HepG2 (cell line): Measurements from ENCODE around the gene SNRPD3. TPM values are rescaled to one million over a fixed set of nuclear protein-coding genes. Genes with fewer than 3 reads are reported as not detected.

Source experiments
- AGO1 ChIP-seq: fragments of 200-400 bp; formaldehyde crosslinking; IDR thresholded peaks from 2 replicates; pipeline ENCODE4 v1.6.1; 2017; ENCODE audit warnings: mild to moderate bottlenecking, low read depth, low read length, moderate library complexity; ENCODE audit not compliant: poor library complexity, severe bottlenecking
- CBX5 ChIP-seq: sonication (generic); formaldehyde crosslinking; IDR thresholded peaks from 2 replicates; pipeline ENCODE4 v1.4.0; 2020; ENCODE audit warnings: missing genetic modification reagents, borderline replicate concordance
- CCDC6 ChIP-seq: sonication (generic); formaldehyde crosslinking; IDR thresholded peaks from 2 replicates; pipeline ENCODE4 v1.8.1; 2022; ENCODE audit warnings: mild to moderate bottlenecking, missing genetic modification reagents, moderate library complexity
- FOSL1 ChIP-seq: sonication (generic); formaldehyde crosslinking; IDR thresholded peaks from 2 replicates; pipeline ENCODE4 v1.9.0; 2021; ENCODE audit warnings: missing genetic modification reagents, borderline replicate concordance
- HDAC2 ChIP-seq: sonication (generic); formaldehyde crosslinking; IDR thresholded peaks from 2 replicates; pipeline ENCODE4 v1.4.0; 2020; ENCODE audit warnings: missing genetic modification reagents
- KLF9 ChIP-seq: IDR thresholded peaks from 2 replicates; pipeline ENCODE4 v1.6.1; 2016; ENCODE audit warnings: low read depth
- NCOR1 ChIP-seq: fragments of 200-600 bp; sonication (generic); IDR thresholded peaks from 2 replicates; pipeline ENCODE4 v1.7.0; 2017; ENCODE audit warnings: antibody characterized with exemption, low read length, borderline replicate concordance
- TCF12 ChIP-seq, 2 experiments: fragments of 450-650 bp in 1 of 2; sonication (generic) in 1 of 2; formaldehyde crosslinking in 1 of 2; IDR thresholded peaks; 2 replicates each; pipeline versions ENCODE4 v1.6.1 to v1.8.0; 2017 to 2022; ENCODE audit warnings: antibody characterized with exemption in 1 of 2, mild to moderate bottlenecking in 1 of 2, missing genetic modification reagents in 1 of 2, moderate library complexity in 1 of 2
- TOE1 ChIP-seq: sonication (generic); formaldehyde crosslinking; IDR thresholded peaks from 2 replicates; pipeline ENCODE4 v1.4.0; 2020; ENCODE audit warnings: mild to moderate bottlenecking, missing genetic modification reagents
- ZBTB20 ChIP-seq: sonication (generic); formaldehyde crosslinking; IDR thresholded peaks from 2 replicates; pipeline ENCODE4 v1.8.1; 2023; ENCODE audit warnings: missing genetic modification reagents, low read depth, mild to moderate bottlenecking, borderline replicate concordance
- ZNF143 ChIP-seq: sonication (generic); formaldehyde crosslinking; IDR thresholded peaks from 2 replicates; pipeline ENCODE4 v1.4.0; 2020; ENCODE audit warnings: missing genetic modification reagents
- polyA plus RNA-seq, 8 experiments: library from polyadenylated mRNA; depleted of rRNA in 3 of 8; stranded (reverse) in 7 of 8; unstranded in 1 of 8; fragments of >200 nt; fragmentation: Illumina TruSeq in 4 of 8; extraction: Trizol in 4 of 8; gene quantifications; 2 replicates each; pipeline versions ENCODE4 v1.2.1 to v1.2.3, GENCODE V29; 2011 to 2016; ENCODE audit warnings: low read depth in 4 of 8, missing spikeins in 1 of 8, mixed read lengths in 1 of 8; ENCODE audit not compliant: insufficient read depth in 1 of 8
- total RNA-seq, 5 experiments: library from RNA; depleted of rRNA; stranded (reverse); fragments of >200 nt; fragmentation: Illumina TruSeq; extraction: Trizol; gene quantifications; 2 replicates each; pipeline ENCODE4 v1.2.3, GENCODE V29; 2016; ENCODE audit warnings: low read depth in 1 of 5
- TF ChIP-seq, protein P1 (sequence below), 2 experiments: sonication (generic) in 1 of 2; formaldehyde crosslinking in 1 of 2; IDR thresholded peaks; 2 replicates each; pipeline versions ENCODE4 v1.6.1 to v1.9.0; 2014 to 2022; ENCODE audit warnings: antibody characterized with exemption in 1 of 2, borderline replicate concordance in 1 of 2, inconsistent platforms in 1 of 2, low read depth in 1 of 2, missing genetic modification reagents in 1 of 2
- TF ChIP-seq, protein P2 (sequence below): sonication (generic); formaldehyde crosslinking; IDR thresholded peaks from 2 replicates; pipeline ENCODE4 v1.5.0; 2020; ENCODE audit warnings: missing genetic modification reagents
- TF ChIP-seq, protein P3 (sequence below): sonication (generic); formaldehyde crosslinking; IDR thresholded peaks from 2 replicates; pipeline ENCODE4 v1.8.0; 2022; ENCODE audit warnings: missing genetic modification reagents, mild to moderate bottlenecking, moderate library complexity, borderline replicate concordance
- TF ChIP-seq, protein P4 (sequence below): fragments of 450-650 bp; IDR thresholded peaks from 2 replicates; pipeline ENCODE4 v1.6.1; 2017
- TF ChIP-seq, protein P5 (sequence below): sonication (generic); formaldehyde crosslinking; IDR thresholded peaks from 2 replicates; pipeline ENCODE4 v1.4.0; 2020; ENCODE audit warnings: missing genetic modification reagents, low read depth, mild to moderate bottlenecking, borderline replicate concordance

The SNRPD3 gene
- total and polyA plus RNA-seq, 2 of the 13 experiments (the other 11 are each of a cell fraction or from before 2014, with no cell fraction given) = 110 to 209 TPM

DNA sequence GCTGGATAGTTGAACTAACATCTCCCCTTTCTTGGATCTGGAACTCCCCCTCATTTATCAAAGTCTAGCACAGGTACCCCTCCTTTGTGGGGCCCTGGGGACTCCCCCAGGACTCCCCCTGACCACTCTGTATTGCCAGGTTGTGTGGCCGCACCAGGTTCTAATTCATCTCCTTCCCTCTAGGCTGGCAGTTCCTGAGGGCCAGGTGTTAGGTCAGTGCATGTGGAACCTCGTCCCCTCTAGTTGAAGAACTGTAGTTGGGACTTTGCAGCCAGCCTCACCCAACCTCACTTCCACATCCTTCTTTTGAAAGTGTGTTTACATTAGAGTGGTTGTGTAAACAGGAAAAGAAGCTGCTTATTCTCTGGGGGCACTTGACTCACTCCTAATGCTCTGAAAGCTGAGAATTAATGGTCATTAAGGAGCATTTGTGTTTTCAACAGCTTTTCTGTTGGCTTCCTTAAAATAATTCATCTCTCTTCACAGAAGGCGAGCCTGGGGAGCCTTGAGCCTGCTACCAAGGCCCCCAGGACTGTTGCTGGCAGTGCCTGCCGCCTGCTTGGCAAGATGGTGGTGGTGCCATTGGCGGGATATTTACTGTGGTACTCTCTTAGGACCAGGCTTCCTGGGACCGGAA, 48.9 kb upstream of the SNRPD3 start (continued):
- TF ChIP-seq, protein P1, sequence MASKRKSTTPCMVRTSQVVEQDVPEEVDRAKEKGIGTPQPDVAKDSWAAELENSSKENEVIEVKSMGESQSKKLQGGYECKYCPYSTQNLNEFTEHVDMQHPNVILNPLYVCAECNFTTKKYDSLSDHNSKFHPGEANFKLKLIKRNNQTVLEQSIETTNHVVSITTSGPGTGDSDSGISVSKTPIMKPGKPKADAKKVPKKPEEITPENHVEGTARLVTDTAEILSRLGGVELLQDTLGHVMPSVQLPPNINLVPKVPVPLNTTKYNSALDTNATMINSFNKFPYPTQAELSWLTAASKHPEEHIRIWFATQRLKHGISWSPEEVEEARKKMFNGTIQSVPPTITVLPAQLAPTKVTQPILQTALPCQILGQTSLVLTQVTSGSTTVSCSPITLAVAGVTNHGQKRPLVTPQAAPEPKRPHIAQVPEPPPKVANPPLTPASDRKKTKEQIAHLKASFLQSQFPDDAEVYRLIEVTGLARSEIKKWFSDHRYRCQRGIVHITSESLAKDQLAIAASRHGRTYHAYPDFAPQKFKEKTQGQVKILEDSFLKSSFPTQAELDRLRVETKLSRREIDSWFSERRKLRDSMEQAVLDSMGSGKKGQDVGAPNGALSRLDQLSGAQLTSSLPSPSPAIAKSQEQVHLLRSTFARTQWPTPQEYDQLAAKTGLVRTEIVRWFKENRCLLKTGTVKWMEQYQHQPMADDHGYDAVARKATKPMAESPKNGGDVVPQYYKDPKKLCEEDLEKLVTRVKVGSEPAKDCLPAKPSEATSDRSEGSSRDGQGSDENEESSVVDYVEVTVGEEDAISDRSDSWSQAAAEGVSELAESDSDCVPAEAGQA (IDR thresholded peaks at IDR 0.05; ENCODE audit: low read depth) = no peak
- TF ChIP-seq, protein P1 (CRISPR knock-in tag; IDR thresholded peaks at IDR 0.05; ENCODE audit: borderline replicate concordance) = no peak
- TF ChIP-seq, protein P2, sequence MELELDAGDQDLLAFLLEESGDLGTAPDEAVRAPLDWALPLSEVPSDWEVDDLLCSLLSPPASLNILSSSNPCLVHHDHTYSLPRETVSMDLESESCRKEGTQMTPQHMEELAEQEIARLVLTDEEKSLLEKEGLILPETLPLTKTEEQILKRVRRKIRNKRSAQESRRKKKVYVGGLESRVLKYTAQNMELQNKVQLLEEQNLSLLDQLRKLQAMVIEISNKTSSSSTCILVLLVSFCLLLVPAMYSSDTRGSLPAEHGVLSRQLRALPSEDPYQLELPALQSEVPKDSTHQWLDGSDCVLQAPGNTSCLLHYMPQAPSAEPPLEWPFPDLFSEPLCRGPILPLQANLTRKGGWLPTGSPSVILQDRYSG = no peak
- TF ChIP-seq TOE1 (CRISPR knock-in tag) (no peak), HDAC2 (peak; percentile 84; the same call in 1 of the 2 replicates), FOSL1 (no peak), ZNF143 (no peak), CCDC6 (CRISPR knock-in tag) (0 out of 2 replicates have a peak, but pooled peaks have one; percentile 19), CBX5 (CRISPR knock-in tag) (no peak), AGO1 (no peak), TCF12 (IDR thresholded peaks at IDR 0.05) (no peak), TCF12 (CRISPR knock-in tag; IDR thresholded peaks at IDR 0.05) (no peak), NCOR1 (no peak), ZBTB20 (CRISPR knock-in tag) (no peak), KLF9 (no peak)
- TF ChIP-seq, protein P3, sequence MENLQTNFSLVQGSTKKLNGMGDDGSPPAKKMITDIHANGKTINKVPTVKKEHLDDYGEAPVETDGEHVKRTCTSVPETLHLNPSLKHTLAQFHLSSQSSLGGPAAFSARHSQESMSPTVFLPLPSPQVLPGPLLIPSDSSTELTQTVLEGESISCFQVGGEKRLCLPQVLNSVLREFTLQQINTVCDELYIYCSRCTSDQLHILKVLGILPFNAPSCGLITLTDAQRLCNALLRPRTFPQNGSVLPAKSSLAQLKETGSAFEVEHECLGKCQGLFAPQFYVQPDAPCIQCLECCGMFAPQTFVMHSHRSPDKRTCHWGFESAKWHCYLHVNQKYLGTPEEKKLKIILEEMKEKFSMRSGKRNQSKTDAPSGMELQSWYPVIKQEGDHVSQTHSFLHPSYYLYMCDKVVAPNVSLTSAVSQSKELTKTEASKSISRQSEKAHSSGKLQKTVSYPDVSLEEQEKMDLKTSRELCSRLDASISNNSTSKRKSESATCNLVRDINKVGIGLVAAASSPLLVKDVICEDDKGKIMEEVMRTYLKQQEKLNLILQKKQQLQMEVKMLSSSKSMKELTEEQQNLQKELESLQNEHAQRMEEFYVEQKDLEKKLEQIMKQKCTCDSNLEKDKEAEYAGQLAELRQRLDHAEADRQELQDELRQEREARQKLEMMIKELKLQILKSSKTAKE = no peak
- TF ChIP-seq, protein P4, sequence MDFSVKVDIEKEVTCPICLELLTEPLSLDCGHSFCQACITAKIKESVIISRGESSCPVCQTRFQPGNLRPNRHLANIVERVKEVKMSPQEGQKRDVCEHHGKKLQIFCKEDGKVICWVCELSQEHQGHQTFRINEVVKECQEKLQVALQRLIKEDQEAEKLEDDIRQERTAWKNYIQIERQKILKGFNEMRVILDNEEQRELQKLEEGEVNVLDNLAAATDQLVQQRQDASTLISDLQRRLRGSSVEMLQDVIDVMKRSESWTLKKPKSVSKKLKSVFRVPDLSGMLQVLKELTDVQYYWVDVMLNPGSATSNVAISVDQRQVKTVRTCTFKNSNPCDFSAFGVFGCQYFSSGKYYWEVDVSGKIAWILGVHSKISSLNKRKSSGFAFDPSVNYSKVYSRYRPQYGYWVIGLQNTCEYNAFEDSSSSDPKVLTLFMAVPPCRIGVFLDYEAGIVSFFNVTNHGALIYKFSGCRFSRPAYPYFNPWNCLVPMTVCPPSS = no peak
- TF ChIP-seq, protein P5, sequence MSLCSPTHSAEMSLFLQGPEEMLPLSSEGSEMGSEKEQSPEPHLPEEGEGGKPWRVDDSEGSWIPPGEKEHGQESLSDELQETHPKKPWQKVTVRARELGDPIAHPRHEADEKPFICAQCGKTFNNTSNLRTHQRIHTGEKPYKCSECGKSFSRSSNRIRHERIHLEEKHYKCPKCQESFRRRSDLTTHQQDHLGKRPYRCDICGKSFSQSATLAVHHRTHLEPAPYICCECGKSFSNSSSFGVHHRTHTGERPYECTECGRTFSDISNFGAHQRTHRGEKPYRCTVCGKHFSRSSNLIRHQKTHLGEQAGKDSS (CRISPR knock-in tag) = no peak
